Measurements from ENCODE around the gene CSRP2. TPM values are rescaled to one million over a fixed set of nuclear protein-coding genes. Genes with fewer than 3 reads are reported as not detected.

CSRP2 gene
- polyA plus RNA-seq, 1 experiment: 81.6 TPM

- POLR2A ChIA-PET: no interaction called here
- CTCF ChIA-PET: interaction anchor here (1.1 to 2.1 kb wide), 3 partner anchors 8 to 51 kb away, joined by 3 to 5 read pairs (median 3); partner anchors contain the start of gene CSRP2
- Histone ChIP-seq H3K4me3 (ENCODE audit: low read depth, low read length) (no peak overlapping the region), H3K36me3 (ENCODE audit: control insufficient read depth, insufficient read depth, low read length) (no peaks in the 10 kb centered on the region), H3K27me3 (ENCODE audit: control insufficient read depth, insufficient read depth, low read length) (no peaks in the 10 kb centered on the region)
- no peak for TF ChIP-seq CTCF (IDR thresholded peaks at IDR 0.05; ENCODE audit: insufficient read depth, low read depth, low read length)
- no peak for DNase-seq (ENCODE audit: low read depth)
These were observed 7.1 kb downstream of the CSRP2 start for GRCh38 chr12:76871742-76872141.

DNA sequence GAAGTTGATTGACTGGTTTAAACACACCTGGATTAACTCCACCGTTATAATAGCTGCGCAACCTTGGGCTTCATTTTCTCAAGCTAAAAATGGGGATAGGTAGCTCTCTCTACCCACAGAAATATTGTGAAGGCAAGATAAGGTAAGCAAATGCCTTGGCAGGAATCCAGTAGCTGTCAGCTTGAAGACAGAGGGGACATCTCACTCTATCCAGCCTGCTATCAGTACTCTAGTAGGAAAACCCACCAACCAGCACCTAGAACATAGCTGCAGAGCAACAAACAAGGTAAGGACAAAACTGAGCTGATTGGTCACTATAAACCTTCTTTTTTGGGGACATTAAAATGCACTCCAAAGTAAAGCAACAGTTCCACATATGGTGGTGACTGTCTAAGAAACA, 7.7 kb downstream of the CSRP2 start:
- ChIA-PET CTCF (interaction anchor here (0.6 to 2.1 kb wide), 7 partner anchors 9 to 391 kb away, joined by 3 to 5 read pairs (median 3); partner anchors contain the start of gene CSRP2), POLR2A (no interaction called here)
- DNase-seq (ENCODE audit: low read depth): no peak
- TF ChIP-seq CTCF (IDR thresholded peaks at IDR 0.05; ENCODE audit: insufficient read depth, low read depth, low read length): no peak
- H3K4me3 ChIP-seq (ENCODE audit: low read depth, low read length): no peak overlapping the region
- no peaks in the 10 kb centered on the region for H3K36me3 ChIP-seq (ENCODE audit: control insufficient read depth, insufficient read depth, low read length)
- no peaks in the 10 kb centered on the region for H3K27me3 ChIP-seq (ENCODE audit: control insufficient read depth, insufficient read depth, low read length)

DNA sequence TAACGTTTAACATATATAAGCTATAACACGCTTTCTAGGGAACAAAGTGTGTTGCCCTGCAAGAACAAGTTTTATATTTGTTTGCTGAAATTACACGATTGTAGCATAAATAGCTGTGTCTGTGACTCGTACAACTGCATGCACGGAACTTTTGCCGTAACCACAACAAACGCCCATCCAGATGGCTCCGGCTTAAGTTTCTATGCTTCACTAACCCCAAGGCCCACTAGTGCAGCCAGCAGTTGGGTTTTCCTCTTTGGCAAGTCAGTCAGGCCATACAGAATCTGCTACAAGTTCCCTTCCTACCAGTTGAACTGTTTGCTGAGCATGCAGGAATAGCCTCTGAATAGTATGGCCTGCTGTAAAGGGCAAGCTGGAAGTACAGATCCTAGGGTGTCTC, 12.1 kb downstream of the CSRP2 start:
- Histone ChIP-seq H3K4me3 (ENCODE audit: low read depth, low read length) (no peak overlapping the region), H3K36me3 (ENCODE audit: control insufficient read depth, insufficient read depth, low read length) (no peaks in the 10 kb centered on the region), H3K27me3 (ENCODE audit: control insufficient read depth, insufficient read depth, low read length) (no peaks in the 10 kb centered on the region)
- CTCF ChIA-PET: interaction anchor here (1.1 to 2.1 kb wide), 7 partner anchors 9 to 166 kb away, joined by 3 to 14 read pairs (median 7); partner anchors contain the start of gene CSRP2
- no peak for TF ChIP-seq CTCF (IDR thresholded peaks at IDR 0.05; ENCODE audit: insufficient read depth, low read depth, low read length)
- POLR2A ChIA-PET: interaction anchor here (0.9 kb wide), 1 partner anchor 76 kb away, joined by 3 read pairs; no protein-coding TSS in a partner anchor
- DNase-seq (ENCODE audit: low read depth): peak; percentile 68

GRCh38 chr12:76866151-76866567, 12.7 kb downstream of the CSRP2 start:
- no peaks in the 10 kb centered on the region for H3K36me3 ChIP-seq (ENCODE audit: control insufficient read depth, insufficient read depth, low read length)
- H3K4me3 ChIP-seq (ENCODE audit: low read depth, low read length): no peak overlapping the region
- H3K27me3 ChIP-seq (ENCODE audit: control insufficient read depth, insufficient read depth, low read length): no peaks in the 10 kb centered on the region
- POLR2A ChIA-PET: interaction anchor here (0.7 to 0.9 kb wide), 2 partner anchors 17 to 76 kb away, joined by 3 to 4 read pairs; no protein-coding TSS in a partner anchor
- CTCF ChIA-PET: interaction anchor here (0.7 to 2.1 kb wide), 9 partner anchors 9 to 166 kb away, joined by 3 to 14 read pairs (median 4); partner anchors contain the start of gene CSRP2
- DNase-seq (ENCODE audit: low read depth): no peak
- no peak for TF ChIP-seq CTCF (IDR thresholded peaks at IDR 0.05; ENCODE audit: insufficient read depth, low read depth, low read length)

DNA sequence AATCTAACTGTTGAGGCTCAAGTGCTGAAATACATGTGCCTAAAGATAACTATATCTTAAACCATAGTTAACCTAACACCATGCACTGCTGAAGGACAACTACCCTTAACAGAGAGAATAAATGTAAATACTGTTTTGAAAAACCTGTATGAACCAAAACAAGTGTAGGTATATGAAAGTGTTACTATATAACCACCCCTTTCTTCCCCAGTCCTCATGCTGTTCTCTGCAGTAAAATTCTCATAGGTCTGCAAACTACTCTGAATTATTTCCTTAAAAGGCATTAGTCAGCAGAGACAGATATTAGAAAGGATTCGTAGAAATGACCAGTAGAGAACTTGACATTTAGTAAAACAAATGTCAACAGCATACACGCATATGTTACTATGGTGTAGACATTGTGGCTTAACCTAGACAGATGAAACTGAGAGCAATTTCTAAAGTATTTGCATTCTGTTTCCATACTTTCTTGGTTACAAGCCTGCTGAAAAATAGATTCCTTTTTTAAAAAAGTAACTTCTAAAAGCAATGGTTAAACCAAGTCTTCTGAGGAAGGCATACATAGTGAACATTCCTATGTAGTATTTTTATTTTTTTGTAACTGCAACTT, 13.9 kb downstream of the CSRP2 start:
- ChIA-PET CTCF (no interaction called here), POLR2A (no interaction called here)
- no peaks in the 10 kb centered on the region for H3K36me3 ChIP-seq (ENCODE audit: control insufficient read depth, insufficient read depth, low read length)
- H3K27me3 ChIP-seq (ENCODE audit: control insufficient read depth, insufficient read depth, low read length): no peaks in the 10 kb centered on the region
- no peak overlapping the region for H3K4me3 ChIP-seq (ENCODE audit: low read depth, low read length)
- no peak for DNase-seq (ENCODE audit: low read depth)
- TF ChIP-seq CTCF (IDR thresholded peaks at IDR 0.05; ENCODE audit: insufficient read depth, low read depth, low read length): no peak
